Neural crest cell (in vitro differentiated cells): ENCODE results near the gene TACC2. TPM values are rescaled to one million over a fixed set of nuclear protein-coding genes. Genes with fewer than 3 reads are reported as not detected.

Experiments used
- DNase-seq: peaks from one replicate; pipeline ENCODE4 v3.0.0; 2021; ENCODE audit warnings: low read depth, mixed read lengths, low spot score
- H3K27ac Mint-ChIP-seq: one replicate; pipeline ENCODE4 v1.8.0; 2021; ENCODE audit warnings: mild to moderate bottlenecking, mixed read lengths; ENCODE audit not compliant: unreplicated experiment
- H3K27me3 Mint-ChIP-seq: 2 replicates; pipeline ENCODE4 v1.8.0; 2021; ENCODE audit warnings: low read depth, mild to moderate bottlenecking, mixed read lengths
- H3K36me3 Mint-ChIP-seq: 2 replicates; pipeline ENCODE4 v1.8.0; 2021; ENCODE audit warnings: low read depth, mild to moderate bottlenecking, mixed read lengths
- H3K4me1 Mint-ChIP-seq: 2 replicates; pipeline ENCODE4 v1.8.0; 2021; ENCODE audit warnings: mixed read lengths
- H3K4me3 Mint-ChIP-seq: one replicate; pipeline ENCODE4 v1.8.0; 2021; ENCODE audit warnings: mild to moderate bottlenecking, mixed read lengths
- H3K9me3 Mint-ChIP-seq: 2 replicates; pipeline ENCODE4 v1.8.0; 2021; ENCODE audit warnings: mixed read lengths
- CTCF ChIP-seq: fragments of 200-600 bp; sonication (generic); conservative IDR thresholded peaks from 2 replicates; pipeline ENCODE4 v1.5.0; 2021; ENCODE audit warnings: antibody characterized with exemption, mild to moderate bottlenecking
- total RNA-seq: library from RNA; stranded (reverse); gene quantifications from 2 replicates; pipeline ENCODE4 v1.2.1, GENCODE V29; 2021

Gene TACC2
- total RNA-seq, 1 donor from 2014 or later = 48.2 TPM

DNA sequence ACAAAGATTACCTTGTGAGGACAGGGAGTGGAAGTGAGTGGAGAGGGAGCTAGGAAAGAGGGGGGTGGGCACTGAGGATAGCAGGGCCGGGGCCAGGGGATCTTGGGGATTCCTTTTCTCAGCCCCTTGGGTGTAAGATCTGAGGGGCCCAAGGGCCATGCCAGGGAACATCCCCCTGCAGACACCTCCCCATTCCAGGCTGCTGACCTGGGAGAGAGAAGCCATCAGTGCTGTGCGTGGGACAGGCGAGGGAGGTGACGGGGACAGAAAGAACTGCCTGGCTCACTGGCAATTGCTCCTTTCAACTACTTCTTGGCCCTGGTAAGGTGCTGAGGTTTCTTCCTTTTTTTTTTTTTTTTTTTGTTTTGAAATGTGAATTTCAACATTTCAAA lies 270.1 kb downstream of the TACC2 start:
- Mint-ChIP-seq H3K36me3 (peaks cover 29% of the 10 kb centered on the region), H3K27ac (no peak overlapping the region), H3K9me3 (peaks cover 4% of the 10 kb centered on the region), H3K4me3 (no peak overlapping the region), H3K4me1 (no peaks in the 10 kb centered on the region), H3K27me3 (no peaks in the 10 kb centered on the region)
- TF ChIP-seq CTCF = no peak
- no peak for DNase-seq

DNA sequence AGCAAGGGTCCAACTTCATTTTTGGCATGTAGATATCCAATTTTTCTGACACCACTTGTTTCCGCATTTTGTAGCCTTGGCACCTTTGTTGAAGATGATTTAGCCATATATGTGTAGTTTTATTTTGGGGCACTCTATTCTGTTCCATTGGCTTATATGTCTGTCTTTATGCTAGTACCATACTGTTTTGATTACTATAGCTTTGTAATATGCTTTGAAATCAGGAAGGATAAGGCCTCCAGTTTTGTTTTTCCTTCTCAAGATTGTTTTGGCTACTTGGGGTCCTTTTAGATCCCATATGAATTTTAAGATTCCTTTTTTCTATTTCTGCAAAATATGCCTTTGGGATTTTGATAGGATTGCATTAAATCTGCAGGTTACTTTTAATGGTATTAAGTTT lies 272.6 kb downstream of the TACC2 start:
- H3K9me3 Mint-ChIP-seq = peaks cover 4% of the 10 kb centered on the region
- H3K4me1 Mint-ChIP-seq = peaks cover 4% of the 10 kb centered on the region
- no peaks in the 10 kb centered on the region for H3K27me3 Mint-ChIP-seq
- DNase-seq = no peak
- peaks cover 36% of the 10 kb centered on the region for H3K36me3 Mint-ChIP-seq
- no peak for TF ChIP-seq CTCF
- no peak overlapping the region for H3K27ac Mint-ChIP-seq
- H3K4me3 Mint-ChIP-seq = no peak overlapping the region

GRCh38 chr10:122263971-122264370 lies 275.0 kb downstream of the TACC2 start:
- no peak for DNase-seq
- Mint-ChIP-seq H3K4me1 (peaks cover 8% of the 10 kb centered on the region), H3K9me3 (peaks cover 4% of the 10 kb centered on the region), H3K27me3 (no peaks in the 10 kb centered on the region), H3K4me3 (no peak overlapping the region), H3K36me3 (peaks cover 41% of the 10 kb centered on the region), H3K27ac (no peak overlapping the region)
- no peak for TF ChIP-seq CTCF

GRCh38 chr10:122264436-122264835 lies 275.5 kb downstream of the TACC2 start:
- H3K36me3 Mint-ChIP-seq = peaks cover 41% of the 10 kb centered on the region
- H3K9me3 Mint-ChIP-seq = peaks cover 4% of the 10 kb centered on the region
- no peak overlapping the region for H3K4me3 Mint-ChIP-seq
- no peak for TF ChIP-seq CTCF
- no peak for DNase-seq
- no peak overlapping the region for H3K27ac Mint-ChIP-seq
- H3K27me3 Mint-ChIP-seq = no peaks in the 10 kb centered on the region
- peaks cover 8% of the 10 kb centered on the region for H3K4me1 Mint-ChIP-seq

DNA sequence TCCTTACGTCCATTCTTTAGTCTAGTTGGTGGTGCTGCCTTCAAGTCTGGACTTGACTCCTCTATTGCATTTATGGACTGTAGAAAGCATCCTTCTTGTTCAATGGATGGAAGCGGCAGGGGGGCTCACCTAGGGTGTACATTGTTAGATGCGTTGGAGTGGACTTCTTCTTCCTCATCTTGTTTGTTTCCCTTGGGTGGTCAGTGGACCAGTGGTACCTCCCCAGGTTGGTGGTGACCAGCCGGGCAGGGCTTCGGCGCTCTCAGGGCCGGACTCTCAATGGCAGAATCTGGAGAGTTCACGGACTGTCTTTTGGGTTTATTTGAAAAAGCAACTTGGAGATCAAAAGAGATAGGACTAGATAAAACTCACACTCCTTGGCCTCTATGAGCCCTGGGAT lies 276.0 kb downstream of the TACC2 start:
- H3K4me1 Mint-ChIP-seq = peaks cover 8% of the 10 kb centered on the region

More for the DNA sequence above, 276.0 kb downstream of the TACC2 start:
- TF ChIP-seq CTCF = no peak
- Mint-ChIP-seq H3K27me3 (no peaks in the 10 kb centered on the region), H3K4me3 (no peak overlapping the region), H3K36me3 (peaks cover 37% of the 10 kb centered on the region), H3K27ac (no peak overlapping the region), H3K9me3 (peaks cover 4% of the 10 kb centered on the region)
- DNase-seq = no peak
